Omental fat pad (tissue), 4 donors: ENCODE data around the gene MTM1. TPM values are rescaled to one million over a fixed set of nuclear protein-coding genes. Genes with fewer than 3 reads are reported as not detected.

ENCODE experiments used
- ATAC-seq: fragments of 150-250 bp; one replicate; pipeline ENCODE4 v1.9.1; 2016; ENCODE audit warnings: mild to moderate bottlenecking, moderate library complexity; ENCODE audit not compliant: low FRiP score
- DNase-seq: peaks from one replicate; pipeline ENCODE4 v3.0.0-alpha.2; 2019; ENCODE audit warnings: low spot score
- CTCF ChIP-seq, 3 donors: fragments of 450-650 bp; IDR thresholded peaks; one replicate each; pipeline ENCODE4 v1.5.1; 2016 to 2017; ENCODE audit warnings: antibody characterized with exemption in 3 of 3, mild to moderate bottlenecking in 3 of 3, moderate library complexity in 2 of 3
- total RNA-seq, 4 donors: library from RNA; depleted of rRNA; stranded (reverse); fragments of >200 nt; gene quantifications; one replicate each; pipeline ENCODE4 v1.1.0, GENCODE V29; 2016

Gene MTM1
- 10 to 100 TPM in 1 of 4 donors, 1 to 10 TPM in 3; 7.1 to 15.1 (median 9.3) TPM for total RNA-seq

- ATAC-seq: peak; percentile 93
- peak; percentile 61 for DNase-seq
- no peak for TF ChIP-seq CTCF (IDR thresholded peaks at IDR 0.05)
Observed at GRCh38 chrX:150568320-150569154, at the start of gene MTM1. Gene MTM1 (plus strand): TSS chrX:150568621. CDS start chrX:150592615, 23,994 bp downstream.

- ATAC-seq (no peak), DNase-seq (no peak)
- no peak for TF ChIP-seq CTCF (IDR thresholded peaks at IDR 0.05)
Observed at GRCh38 chrX:150522494-150522893, 45.9 kb upstream of the MTM1 start.

- DNase-seq (no peak), ATAC-seq (no peak)
- no peak for TF ChIP-seq CTCF (IDR thresholded peaks at IDR 0.05)
Observed at GRCh38 chrX:150525061-150525919, 43.1 kb upstream of the MTM1 start.

GRCh38 chrX:150526692-150527091, 41.7 kb upstream of the MTM1 start:
- DNase-seq (no peak), ATAC-seq (no peak)
- no peak for TF ChIP-seq CTCF (IDR thresholded peaks at IDR 0.05)

GRCh38 chrX:150527108-150527507, 41.3 kb upstream of the MTM1 start:
- ATAC-seq (no peak), DNase-seq (no peak)
- TF ChIP-seq CTCF (IDR thresholded peaks at IDR 0.05): no peak

- TF ChIP-seq CTCF (IDR thresholded peaks at IDR 0.05): no peak
- DNase-seq (no peak), ATAC-seq (no peak)
Observed at GRCh38 chrX:150529587-150529986, 38.8 kb upstream of the MTM1 start.
